HG03558 (cell line): ENCODE measurements around the gene AUTS2.
"Not testable (repeated sequence)": the region's sequence is repeated elsewhere in the genome, so short reads cannot be mapped to it uniquely, and the experiment has no call there.

ENCODE experiments used
- ATAC-seq: cut with Tn5 transposase; IDR thresholded peaks from one replicate; pipeline ENCODE4 v1.9.1; 2021; ENCODE audit warnings: moderate number of reproducible peaks; ENCODE audit not compliant: unreplicated experiment; ENCODE audit errors: extremely low read depth

The AUTS2 gene

GRCh38 chr7:70634071-70634470 is 1035.8 kb downstream of the AUTS2 start:
- ATAC-seq: no peak

- ATAC-seq: no peak
These were observed 1036.4 kb downstream of the AUTS2 start for GRCh38 chr7:70634610-70635068.

- ATAC-seq: no peak
These were observed 1037.4 kb downstream of the AUTS2 start for GRCh38 chr7:70635633-70636032.

- no peak for ATAC-seq
These were observed 1037.9 kb downstream of the AUTS2 start for GRCh38 chr7:70636169-70636568.

- no peak for ATAC-seq
These were observed 1039.5 kb downstream of the AUTS2 start for GRCh38 chr7:70637726-70638125.

- ATAC-seq: no peak
These were observed 1040.2 kb downstream of the AUTS2 start for GRCh38 chr7:70638158-70639107.

GRCh38 chr7:70640266-70640833 is 1042.1 kb downstream of the AUTS2 start:
- ATAC-seq: no peak

GRCh38 chr7:70641882-70642281 is 1043.6 kb downstream of the AUTS2 start:
- no peak for ATAC-seq

- ATAC-seq: no peak
These were observed 1047.0 kb downstream of the AUTS2 start for GRCh38 chr7:70645279-70645678.

GRCh38 chr7:70645876-70646351 is 1047.6 kb downstream of the AUTS2 start:
- no peak for ATAC-seq

- ATAC-seq: no peak
These were observed 1048.4 kb downstream of the AUTS2 start for GRCh38 chr7:70646536-70647248.

- ATAC-seq: peak; percentile 69
These were observed 1049.7 kb downstream of the AUTS2 start for GRCh38 chr7:70647801-70648498.

GRCh38 chr7:70648499-70648861 is 1050.2 kb downstream of the AUTS2 start:
- not testable (repeated sequence) for ATAC-seq

GRCh38 chr7:70649323-70649722 is 1051.0 kb downstream of the AUTS2 start:
- ATAC-seq: no peak

- no peak for ATAC-seq
These were observed 1055.9 kb downstream of the AUTS2 start for GRCh38 chr7:70654146-70654545.

GRCh38 chr7:70654979-70655378 is 1056.7 kb downstream of the AUTS2 start:
- no peak for ATAC-seq

- no peak for ATAC-seq
These were observed 1057.4 kb downstream of the AUTS2 start for GRCh38 chr7:70655694-70656093.

- no peak for ATAC-seq
These were observed 1059.3 kb downstream of the AUTS2 start for GRCh38 chr7:70657571-70657970.

GRCh38 chr7:70657989-70658632 is 1059.8 kb downstream of the AUTS2 start:
- ATAC-seq: no peak

- no peak for ATAC-seq
These were observed 1061.0 kb downstream of the AUTS2 start for GRCh38 chr7:70659263-70659662.
